ENCODE measurements around the gene NFE2L1.
A peak's percentile ranks its signal among the peaks of the same experiment; 100 is the strongest.
"Not testable (repeated sequence)": the region's sequence is repeated elsewhere in the genome, so short reads cannot be mapped to it uniquely, and the experiment has no call there.

Gene NFE2L1

GRCh38 chr17:48047741-48048383 is at the start of gene NFE2L1:
Gene NFE2L1 (plus strand): TSS chr17:48048359. CDS start chr17:48051119, 2,760 bp downstream.
- DNase-seq (ENCODE audit: low spot score) = peak; percentile 100

GRCh38 chr17:47999582-47999981 is 48.6 kb upstream of the NFE2L1 start:
- no peak for DNase-seq (ENCODE audit: low spot score)

- no peak for DNase-seq (ENCODE audit: low spot score)
Measured at GRCh38 chr17:48001197-48001596, 47.0 kb upstream of the NFE2L1 start.

GRCh38 chr17:48001657-48002056 is 46.5 kb upstream of the NFE2L1 start:
- DNase-seq (ENCODE audit: low spot score) = not testable (repeated sequence)

- peak; percentile 47 for DNase-seq (ENCODE audit: low spot score)
Measured at GRCh38 chr17:48002266-48002915, 45.8 kb upstream of the NFE2L1 start.

- peak; percentile 70 for DNase-seq (ENCODE audit: low spot score)
Measured at GRCh38 chr17:48002916-48003416, 45.2 kb upstream of the NFE2L1 start.

- no peak for DNase-seq (ENCODE audit: low spot score)
Measured at GRCh38 chr17:48003417-48004151, 44.6 kb upstream of the NFE2L1 start.

- no peak for DNase-seq (ENCODE audit: low spot score)
Measured at GRCh38 chr17:48004983-48005382, 43.2 kb upstream of the NFE2L1 start.

- no peak for DNase-seq (ENCODE audit: low spot score)
Measured at GRCh38 chr17:48006936-48007709, 41.0 kb upstream of the NFE2L1 start.

GRCh38 chr17:48010193-48010592 is 38.0 kb upstream of the NFE2L1 start:
- DNase-seq (ENCODE audit: low spot score) = no peak

GRCh38 chr17:48011405-48012150 is 36.6 kb upstream of the NFE2L1 start:
- no peak for DNase-seq (ENCODE audit: low spot score)

- DNase-seq (ENCODE audit: low spot score) = peak; percentile 39
Measured at GRCh38 chr17:48012151-48012520, 36.0 kb upstream of the NFE2L1 start.

- DNase-seq (ENCODE audit: low spot score) = no peak
Measured at GRCh38 chr17:48012654-48013053, 35.5 kb upstream of the NFE2L1 start.

- DNase-seq (ENCODE audit: low spot score) = no peak
Measured at GRCh38 chr17:48013876-48014594, 34.1 kb upstream of the NFE2L1 start.

GRCh38 chr17:48014595-48015111 is 33.5 kb upstream of the NFE2L1 start:
- no peak for DNase-seq (ENCODE audit: low spot score)

GRCh38 chr17:48016112-48016511 is 32.0 kb upstream of the NFE2L1 start:
- no peak for DNase-seq (ENCODE audit: low spot score)

GRCh38 chr17:48017817-48018158 is 30.4 kb upstream of the NFE2L1 start:
- not testable (repeated sequence) for DNase-seq (ENCODE audit: low spot score)

GRCh38 chr17:48021934-48022333 is 26.2 kb upstream of the NFE2L1 start:
- DNase-seq (ENCODE audit: low spot score) = no peak

GRCh38 chr17:48022901-48023300 is 25.3 kb upstream of the NFE2L1 start:
- DNase-seq (ENCODE audit: low spot score) = no peak

- peak; percentile 84 for DNase-seq (ENCODE audit: low spot score)
Measured at GRCh38 chr17:48023400-48024148, 24.6 kb upstream of the NFE2L1 start.
